GM18511 (cell line): ENCODE measurements around the gene RPRD1B.

Experiments
- ATAC-seq: cut with Tn5 transposase; IDR thresholded peaks from one replicate; pipeline ENCODE4 v1.9.1; 2021; ENCODE audit warnings: mild to moderate bottlenecking, moderate library complexity; ENCODE audit not compliant: unreplicated experiment

The RPRD1B gene

GRCh38 chr20:38116409-38117165, 83.0 kb downstream of the RPRD1B start:
- ATAC-seq, result no peak

- ATAC-seq, result no peak
Observed at GRCh38 chr20:38117205-38117604, 83.7 kb downstream of the RPRD1B start.

GRCh38 chr20:38117635-38118034, 84.1 kb downstream of the RPRD1B start:
- ATAC-seq, result no peak

DNA sequence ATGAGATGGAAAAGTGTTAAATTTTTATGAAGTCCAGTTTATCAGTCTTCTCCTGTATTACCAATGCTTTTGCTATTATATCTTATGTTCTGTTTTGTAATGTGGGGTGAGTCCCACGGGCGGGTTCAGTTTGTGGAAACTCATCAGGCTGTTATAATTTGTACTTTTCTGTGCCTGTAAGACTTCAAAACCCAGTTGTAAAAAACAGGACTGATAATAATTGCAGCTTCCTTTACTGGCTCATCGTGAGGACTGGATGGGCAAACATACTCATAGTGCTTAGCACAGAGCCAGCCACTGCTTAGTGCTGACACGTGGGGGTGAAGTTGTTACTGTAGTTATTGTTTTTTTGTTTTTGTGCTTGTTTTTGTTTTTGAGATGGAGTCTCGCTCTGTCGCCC, 85.9 kb downstream of the RPRD1B start:
- ATAC-seq, result no peak

DNA sequence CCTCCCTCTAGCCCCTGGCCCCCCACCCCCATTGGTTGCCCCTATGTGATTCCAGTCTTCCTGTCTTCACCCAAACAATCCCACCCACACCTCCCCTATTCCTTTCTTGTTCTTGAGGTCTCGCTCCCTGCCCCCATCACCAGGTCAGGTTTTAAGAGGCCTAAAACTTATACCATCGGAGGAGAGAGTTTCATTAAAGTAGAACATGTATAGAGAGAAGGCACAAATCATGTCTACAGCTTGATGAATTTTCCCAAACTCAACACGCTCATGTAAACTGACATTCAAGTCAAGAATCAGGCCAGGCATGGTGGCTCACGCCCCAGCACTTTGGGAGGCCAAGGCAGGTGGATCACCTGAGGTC, 87.1 kb downstream of the RPRD1B start:
- no peak for ATAC-seq

GRCh38 chr20:38121741-38122140, 88.2 kb downstream of the RPRD1B start:
- ATAC-seq, result no peak

DNA sequence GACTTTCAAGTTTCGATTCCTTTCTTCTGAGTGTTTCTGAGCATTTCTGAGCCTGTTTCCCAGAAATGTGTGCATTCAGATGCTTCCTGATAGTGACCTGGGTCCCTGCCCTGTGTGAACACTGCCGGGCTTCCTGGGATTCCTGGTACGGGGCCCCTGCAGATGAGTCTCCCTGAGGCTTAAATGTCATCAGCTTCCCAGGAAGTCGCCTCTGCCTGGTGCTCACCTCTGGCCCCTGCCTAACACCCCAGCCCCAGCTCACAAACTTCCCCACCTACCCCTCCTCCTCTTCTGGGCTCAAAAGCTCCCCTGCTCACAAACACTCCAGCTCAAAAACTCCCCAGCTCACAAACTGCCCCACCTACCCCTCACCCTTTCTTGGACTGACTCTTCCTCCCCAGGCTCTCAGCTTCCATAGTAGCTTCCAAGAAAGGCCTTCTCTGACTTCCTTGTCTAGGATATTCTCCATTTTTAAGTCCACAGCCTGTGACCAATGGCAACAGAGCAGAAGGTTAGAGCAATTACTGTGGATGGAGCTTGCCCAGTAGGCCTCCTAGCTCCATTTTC, 89.6 kb downstream of the RPRD1B start:
- no peak for ATAC-seq

DNA sequence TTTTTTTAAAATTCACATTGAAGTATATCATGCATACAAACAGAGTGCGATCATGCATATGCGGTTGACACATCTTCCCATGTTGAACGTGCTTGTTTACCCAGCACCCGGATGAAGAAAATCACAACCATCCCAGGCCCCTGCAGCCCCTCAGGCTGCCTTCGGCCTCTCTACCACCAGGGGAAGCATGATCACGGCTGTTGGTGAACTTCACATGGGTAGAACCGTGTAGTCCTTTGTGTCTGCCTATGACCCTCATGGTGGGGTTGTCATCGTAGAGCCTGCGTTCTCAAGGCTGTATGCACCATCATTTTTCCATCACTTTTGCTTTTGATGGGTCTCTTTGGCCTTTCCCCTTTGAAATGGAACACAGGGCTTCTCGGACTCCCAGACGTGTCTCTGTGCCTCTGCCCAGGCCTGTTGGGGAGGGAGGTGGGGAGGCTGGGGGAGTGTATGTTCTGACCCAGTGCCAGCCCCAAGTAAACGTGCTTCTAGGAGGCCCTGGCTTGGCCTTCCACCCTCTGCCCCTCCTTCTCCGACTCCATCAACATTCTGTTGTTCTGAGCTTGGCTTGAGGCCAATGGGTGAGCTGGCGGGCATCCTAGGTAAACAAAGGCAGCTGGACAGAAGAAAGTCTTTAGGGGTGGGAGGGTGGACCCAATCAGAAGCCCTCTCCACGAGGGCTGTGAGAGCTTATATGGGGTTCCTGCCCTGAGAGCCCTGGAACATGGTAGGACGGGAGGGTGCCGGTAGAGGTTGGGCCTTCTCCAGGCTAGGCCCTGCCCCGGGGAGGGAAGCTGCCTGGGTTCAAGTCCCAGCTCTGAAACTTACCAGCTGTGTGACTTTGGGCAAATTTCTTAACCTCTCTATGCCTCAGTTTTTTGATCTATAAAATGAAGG, 91.9 kb downstream of the RPRD1B start:
- no peak for ATAC-seq

- no peak for ATAC-seq
Observed at GRCh38 chr20:38126146-38126921, 92.8 kb downstream of the RPRD1B start.

GRCh38 chr20:38126932-38127621, 93.5 kb downstream of the RPRD1B start:
- ATAC-seq, result no peak

DNA sequence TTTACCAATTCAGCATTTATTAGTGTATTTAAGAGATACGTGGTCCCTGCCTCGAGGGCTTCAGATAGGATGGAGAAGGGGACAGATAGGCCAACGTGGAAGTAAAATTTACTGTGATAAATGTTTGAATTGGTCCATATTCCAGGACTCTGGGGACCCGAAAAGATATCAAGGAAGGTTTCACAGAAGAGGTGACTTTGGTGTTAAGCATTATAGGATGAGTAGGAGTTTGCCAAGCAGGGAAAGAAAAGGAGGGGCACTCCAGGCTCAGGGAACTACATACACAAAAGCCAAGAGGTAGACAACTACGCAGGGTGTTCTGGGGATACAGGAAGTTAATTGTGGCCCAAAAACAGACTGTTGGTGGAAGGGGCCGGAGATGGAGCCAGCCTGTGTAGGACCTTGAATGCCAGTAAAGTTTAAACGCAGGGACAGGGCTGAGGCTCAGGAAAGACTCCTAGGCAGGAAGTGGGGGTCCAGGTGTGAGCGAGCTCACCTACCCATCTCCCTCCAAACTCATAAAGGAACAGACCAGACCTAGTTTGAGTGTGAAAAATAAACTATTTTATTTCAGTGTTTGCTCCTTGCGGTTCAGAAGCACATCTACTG, 94.5 kb downstream of the RPRD1B start:
- ATAC-seq, result no peak

GRCh38 chr20:38128691-38129090, 95.1 kb downstream of the RPRD1B start:
- ATAC-seq, result no peak

- ATAC-seq, result no peak
Observed at GRCh38 chr20:38129248-38129865, 95.8 kb downstream of the RPRD1B start.

DNA sequence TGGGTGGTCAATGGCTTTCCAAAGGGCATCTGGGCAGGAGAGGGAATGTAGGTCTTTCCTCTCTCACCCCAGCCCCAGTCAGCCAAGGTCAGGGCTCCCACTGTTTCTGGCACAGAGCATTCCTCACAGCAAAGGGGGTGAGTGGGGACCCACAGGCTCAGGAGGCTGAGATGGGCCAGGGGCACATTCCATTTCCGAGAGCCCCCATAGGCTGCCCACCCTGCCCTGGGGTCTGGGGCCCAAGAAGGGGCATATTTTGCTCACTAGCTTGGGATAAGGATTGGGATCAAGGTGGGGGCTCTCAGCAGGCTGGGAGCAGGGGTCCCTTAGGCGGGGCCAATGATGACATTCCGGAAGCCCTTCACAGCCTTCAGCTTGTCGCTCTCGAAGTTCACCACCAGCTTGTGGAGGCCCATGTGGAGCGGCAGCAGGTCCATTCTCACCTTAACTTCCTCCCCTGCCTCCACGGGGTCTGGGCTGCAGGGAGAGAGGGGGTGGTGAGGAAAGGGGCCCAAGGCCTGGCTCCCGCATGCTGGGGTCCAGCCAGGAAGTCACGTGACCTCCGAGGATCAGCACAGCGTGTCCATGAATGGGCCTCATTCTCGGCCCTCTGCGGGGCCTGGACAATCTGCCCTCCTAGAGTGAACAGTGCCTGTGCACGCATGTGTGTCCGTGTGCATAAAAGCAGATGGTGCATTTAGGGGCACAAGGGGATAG, 96.5 kb downstream of the RPRD1B start:
- no peak for ATAC-seq

DNA sequence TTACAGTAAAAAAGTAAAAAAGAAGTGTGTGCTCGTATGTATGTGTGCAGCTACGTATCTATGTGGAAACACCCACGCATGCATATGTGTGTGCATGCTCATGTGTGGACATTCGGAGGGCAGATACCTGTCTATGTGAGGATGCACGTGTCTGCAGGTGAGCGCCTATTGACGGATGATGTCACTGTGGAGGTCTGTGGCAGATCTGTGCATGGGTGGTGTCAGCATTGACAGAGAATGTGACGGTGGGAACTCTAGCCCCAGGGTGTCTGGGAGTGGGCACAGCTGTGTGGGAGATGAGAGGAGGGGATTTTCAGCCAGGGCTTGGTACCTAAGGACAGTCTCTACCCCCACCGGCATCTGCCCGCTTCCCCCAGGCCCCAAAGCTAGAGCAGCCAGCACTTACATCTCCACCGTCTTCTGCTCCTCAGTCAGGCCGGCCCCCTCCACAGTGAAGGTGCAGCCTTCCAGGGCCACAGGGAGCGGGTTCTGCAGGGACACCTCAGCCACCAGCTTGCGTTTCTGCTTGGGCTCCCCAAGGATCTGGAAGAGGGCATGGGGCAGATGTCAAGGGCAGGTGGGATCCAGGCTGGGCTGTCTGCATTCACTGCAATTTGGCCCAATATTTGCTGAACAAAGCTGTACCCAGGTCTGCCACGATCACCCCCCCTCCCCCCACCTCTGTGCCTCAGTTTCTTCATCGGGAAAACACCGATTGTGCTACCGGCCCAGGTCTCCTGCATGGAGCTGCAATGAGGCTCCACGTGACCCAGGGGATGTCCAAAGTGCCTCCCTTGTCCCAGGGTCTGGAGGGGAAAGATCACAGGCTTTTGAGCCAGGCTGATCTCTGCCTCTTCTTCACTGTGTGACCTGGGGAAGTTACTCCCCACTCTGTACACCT, 97.4 kb downstream of the RPRD1B start:
- no peak for ATAC-seq

GRCh38 chr20:38131588-38132121, 98.1 kb downstream of the RPRD1B start:
- ATAC-seq, result no peak

DNA sequence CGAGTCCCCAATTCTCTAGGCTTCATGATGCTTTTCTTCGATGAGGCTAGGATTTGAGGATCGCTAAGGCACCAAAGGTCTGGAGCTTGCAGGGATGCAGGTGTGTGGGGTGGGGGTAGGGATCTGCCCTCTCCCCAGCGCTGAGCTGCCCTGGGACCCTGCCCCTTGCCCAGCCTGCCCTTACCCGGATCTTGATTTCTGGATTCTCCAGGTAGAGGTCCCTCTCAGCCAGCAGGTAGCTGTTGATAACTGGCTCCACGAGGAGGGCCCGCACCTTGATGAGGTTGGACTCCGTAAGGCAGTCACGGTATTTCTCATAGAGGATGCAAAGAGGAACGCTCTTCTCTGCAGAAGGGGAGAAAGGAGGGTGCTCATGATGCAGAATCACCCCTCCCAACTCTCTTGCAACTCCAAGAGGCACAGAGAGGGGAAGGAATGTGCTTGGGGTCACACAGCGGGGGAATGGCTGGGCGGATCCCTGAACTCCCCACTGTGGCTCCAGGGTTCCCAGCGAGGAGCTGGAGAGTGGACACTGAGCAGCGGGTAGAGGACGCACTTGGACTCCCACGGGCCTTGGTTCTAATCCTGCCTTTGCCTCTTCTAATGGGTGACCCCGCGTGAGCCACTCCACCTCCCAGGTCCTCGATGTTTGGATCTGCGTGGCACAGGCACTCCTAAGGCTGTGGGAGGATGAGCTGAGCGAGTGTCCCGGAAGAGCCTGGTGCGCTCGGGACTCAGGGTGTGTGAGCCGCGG, 98.8 kb downstream of the RPRD1B start:
- ATAC-seq, result no peak
